GM12872 (cell line): ENCODE results near the gene ST14.

Experiments
- TF ChIP-seq, protein P1 (sequence below): IDR thresholded peaks from 3 replicates; pipeline ENCODE4 v1.5.1; 2011; ENCODE audit warnings: low read depth, mild to moderate bottlenecking, low read length, moderate library complexity; ENCODE audit not compliant: insufficient read depth

ST14 gene

DNA sequence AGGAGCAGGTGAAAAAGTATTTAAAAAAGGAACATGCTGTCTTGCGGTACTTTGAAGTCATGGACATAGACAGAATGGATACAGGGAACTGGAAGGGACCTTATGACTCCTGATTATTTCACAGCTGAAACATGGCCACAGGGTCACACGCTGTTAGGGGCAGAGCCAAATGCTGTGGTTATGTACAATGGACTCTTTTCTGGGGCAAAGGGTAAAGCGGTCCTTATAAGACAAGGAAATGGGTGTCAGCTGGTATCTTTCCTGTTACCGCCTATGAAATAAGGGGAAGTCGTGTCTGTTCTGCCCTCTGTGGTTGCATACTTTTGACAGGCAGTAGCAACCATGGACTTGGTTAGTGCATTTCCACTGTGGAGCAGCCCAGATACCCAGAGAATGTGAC lies 12.8 kb upstream of the ST14 start:
- TF ChIP-seq, protein P1, sequence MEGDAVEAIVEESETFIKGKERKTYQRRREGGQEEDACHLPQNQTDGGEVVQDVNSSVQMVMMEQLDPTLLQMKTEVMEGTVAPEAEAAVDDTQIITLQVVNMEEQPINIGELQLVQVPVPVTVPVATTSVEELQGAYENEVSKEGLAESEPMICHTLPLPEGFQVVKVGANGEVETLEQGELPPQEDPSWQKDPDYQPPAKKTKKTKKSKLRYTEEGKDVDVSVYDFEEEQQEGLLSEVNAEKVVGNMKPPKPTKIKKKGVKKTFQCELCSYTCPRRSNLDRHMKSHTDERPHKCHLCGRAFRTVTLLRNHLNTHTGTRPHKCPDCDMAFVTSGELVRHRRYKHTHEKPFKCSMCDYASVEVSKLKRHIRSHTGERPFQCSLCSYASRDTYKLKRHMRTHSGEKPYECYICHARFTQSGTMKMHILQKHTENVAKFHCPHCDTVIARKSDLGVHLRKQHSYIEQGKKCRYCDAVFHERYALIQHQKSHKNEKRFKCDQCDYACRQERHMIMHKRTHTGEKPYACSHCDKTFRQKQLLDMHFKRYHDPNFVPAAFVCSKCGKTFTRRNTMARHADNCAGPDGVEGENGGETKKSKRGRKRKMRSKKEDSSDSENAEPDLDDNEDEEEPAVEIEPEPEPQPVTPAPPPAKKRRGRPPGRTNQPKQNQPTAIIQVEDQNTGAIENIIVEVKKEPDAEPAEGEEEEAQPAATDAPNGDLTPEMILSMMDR: no peak

DNA sequence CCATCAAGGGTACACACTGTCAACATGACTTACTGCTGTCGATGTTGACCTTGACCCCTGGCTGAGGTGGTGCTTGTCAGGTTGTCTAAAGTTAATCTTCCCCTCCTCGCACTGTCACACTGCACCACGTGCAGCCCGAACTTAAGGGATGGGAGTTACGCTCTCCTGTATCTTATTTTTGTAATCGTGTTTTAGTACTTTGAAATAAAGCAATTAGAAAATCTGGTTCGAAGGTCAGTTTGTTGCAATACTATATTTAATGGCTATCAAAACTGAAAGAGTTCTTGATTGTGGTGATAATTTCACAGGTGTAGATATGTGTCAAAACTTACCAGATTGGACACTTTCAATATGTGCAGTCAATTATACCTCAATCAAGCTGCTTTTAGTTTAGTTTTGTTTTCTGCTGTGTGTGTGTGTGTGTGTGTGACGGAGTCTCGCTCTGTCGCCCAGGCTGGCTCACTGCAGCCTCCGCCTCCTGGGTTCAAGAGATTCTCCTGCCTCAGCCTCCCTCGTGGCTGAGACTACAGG lies 10.7 kb upstream of the ST14 start:
- TF ChIP-seq, protein P1: no peak

DNA sequence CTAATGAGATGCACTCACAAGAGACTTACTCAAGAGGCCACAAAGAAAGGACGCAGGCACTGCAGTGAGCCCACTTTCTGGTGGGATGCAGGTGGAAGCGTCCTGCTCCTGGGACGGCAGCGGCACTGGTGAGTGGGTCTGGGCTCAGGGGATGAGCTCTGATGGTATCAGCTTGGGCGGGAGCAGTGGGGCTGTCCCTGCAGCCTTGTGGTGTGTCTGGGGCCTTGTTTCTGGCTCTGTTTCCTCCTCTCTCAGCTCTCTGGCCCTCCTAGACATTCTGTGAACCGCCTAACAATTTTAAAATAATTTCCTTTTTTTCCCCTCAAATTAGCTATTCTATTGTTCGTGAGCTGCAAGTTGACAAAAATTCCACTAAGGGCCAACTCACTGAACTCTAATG lies 8.8 kb upstream of the ST14 start:
- TF ChIP-seq, protein P1: no peak

DNA sequence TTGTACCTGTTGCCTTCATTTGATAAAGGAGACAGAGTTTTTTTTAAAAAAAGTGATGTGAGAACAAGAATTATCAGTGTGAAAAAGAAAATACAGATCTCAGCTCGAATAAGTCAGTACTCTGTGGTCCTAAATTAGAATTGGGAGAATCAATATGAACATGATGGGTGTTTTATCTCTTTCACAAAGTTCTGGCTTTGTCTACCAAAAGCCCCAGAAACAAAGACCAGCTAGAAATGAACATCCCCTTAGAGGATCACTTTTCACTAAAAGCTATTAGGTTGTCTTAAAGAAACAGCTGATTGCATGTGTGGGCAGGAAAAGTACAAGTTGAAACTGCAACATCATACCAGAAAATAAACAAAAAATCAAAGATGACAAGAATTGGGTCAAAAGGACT lies 8.4 kb upstream of the ST14 start:
- TF ChIP-seq, protein P1: no peak

DNA sequence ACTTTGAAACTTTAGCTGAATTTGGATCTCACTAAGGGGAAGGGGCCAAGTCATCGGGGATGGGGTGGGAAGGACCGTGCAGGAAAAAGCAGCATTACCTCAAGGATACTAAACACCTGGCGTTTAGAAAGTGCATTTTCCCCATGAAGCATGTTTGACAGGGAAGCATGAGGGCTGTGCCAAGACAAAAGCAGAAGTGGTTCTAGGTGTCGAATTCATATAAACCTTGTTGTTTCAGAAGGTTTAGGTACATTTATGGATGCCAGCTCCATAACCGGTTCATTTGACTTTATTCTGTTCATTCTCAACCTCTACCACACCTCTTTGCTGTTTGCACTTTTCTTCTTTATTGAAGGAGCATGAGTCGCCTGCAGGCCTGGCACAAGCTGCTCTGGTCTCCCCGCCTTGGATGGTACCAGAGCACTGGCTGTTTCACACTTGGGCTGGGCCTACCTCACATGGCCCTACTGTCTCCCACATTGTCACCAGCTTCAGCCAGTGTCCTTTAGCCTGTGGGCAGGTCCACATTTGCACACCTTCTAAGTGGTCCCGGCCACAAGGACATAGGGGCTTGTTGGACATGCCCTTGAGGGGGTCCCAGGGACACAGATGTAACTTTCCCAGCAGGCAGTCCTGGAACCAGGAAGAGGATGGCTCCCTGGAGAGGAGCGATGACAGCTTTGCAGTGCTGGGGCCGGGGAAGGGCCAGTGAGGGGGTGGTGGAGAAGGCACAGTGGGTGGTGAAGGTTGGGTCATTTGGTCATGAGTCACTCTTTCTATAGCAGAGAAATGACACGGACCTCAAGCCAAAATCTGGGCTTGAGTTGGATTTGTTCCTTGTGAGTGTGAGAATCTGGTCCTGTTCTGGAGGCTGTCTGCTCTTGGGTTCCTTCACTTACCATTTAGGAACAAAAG lies 3.2 kb upstream of the ST14 start:
- TF ChIP-seq, protein P1: no peak

DNA sequence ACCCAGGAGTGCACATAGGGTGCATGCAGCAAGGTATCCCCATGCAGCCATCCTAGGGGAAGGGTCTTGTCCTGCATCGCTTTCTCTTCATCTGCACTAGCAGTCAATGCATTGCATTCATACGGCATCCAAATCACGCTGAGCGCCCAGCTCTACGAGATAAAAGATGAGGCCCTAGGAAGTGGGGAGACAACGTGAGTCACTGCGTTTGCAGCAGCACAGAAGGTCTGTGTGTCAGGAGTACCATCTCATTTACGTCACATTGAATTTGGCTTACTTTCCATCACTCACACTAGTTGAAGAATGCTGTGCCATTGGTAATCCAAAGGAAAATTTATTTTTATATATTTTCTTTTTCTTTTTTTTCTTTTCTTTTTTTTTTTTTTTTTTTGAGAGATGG lies 2.5 kb upstream of the ST14 start:
- TF ChIP-seq, protein P1: no peak

DNA sequence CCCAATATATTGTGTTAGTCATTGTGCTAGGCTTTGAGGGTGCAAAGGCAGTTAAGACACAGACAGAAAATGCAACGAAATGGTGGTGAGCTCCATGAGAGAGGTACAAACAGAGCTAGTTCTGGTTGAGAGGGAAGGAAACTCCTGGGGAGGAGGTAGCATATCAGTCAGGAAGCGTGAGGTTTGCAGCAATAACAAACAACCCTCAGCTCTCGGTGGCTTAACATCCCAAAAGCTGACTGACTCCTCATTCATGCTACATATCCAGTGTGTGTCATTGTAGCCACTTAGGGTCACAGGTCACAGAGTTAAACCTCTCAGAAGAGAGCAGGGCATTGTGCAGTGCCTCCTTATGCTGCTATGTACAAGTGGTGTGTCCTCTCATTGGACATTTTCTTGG lies 1.7 kb upstream of the ST14 start:
- TF ChIP-seq, protein P1: no peak
